Lower leg skin (tissue), 3 donors: ENCODE results near the gene CTSH.
"Not testable (repeated sequence)": the region's sequence is repeated elsewhere in the genome, so short reads cannot be mapped to it uniquely, and the experiment has no call there.

Experiments used
- POLR2A ChIP-seq, 2 donors: fragments of 450-650 bp; IDR thresholded peaks; one replicate each; pipeline ENCODE4 v1.6.1; 2016 to 2017; ENCODE audit warnings: antibody characterized with exemption in 2 of 2, mild to moderate bottlenecking in 1 of 2, moderate library complexity in 1 of 2
- TF ChIP-seq, protein P1 (sequence below), 3 donors: fragments of 450-650 bp; IDR thresholded peaks; one replicate each; pipeline ENCODE4 v1.5.1; 2016; ENCODE audit warnings: antibody characterized with exemption in 3 of 3, mild to moderate bottlenecking in 3 of 3, moderate library complexity in 2 of 3

- TF ChIP-seq, protein P1, sequence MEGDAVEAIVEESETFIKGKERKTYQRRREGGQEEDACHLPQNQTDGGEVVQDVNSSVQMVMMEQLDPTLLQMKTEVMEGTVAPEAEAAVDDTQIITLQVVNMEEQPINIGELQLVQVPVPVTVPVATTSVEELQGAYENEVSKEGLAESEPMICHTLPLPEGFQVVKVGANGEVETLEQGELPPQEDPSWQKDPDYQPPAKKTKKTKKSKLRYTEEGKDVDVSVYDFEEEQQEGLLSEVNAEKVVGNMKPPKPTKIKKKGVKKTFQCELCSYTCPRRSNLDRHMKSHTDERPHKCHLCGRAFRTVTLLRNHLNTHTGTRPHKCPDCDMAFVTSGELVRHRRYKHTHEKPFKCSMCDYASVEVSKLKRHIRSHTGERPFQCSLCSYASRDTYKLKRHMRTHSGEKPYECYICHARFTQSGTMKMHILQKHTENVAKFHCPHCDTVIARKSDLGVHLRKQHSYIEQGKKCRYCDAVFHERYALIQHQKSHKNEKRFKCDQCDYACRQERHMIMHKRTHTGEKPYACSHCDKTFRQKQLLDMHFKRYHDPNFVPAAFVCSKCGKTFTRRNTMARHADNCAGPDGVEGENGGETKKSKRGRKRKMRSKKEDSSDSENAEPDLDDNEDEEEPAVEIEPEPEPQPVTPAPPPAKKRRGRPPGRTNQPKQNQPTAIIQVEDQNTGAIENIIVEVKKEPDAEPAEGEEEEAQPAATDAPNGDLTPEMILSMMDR (IDR thresholded peaks at IDR 0.05): not testable (repeated sequence)
- TF ChIP-seq POLR2A (IDR thresholded peaks at IDR 0.05): not testable (repeated sequence)
These were observed 43.9 kb downstream of the CTSH start for GRCh38 chr15:78900819-78901533.
